IPS DF 4.7 (cell line): ENCODE results near the gene TMEM88.
"Not testable (repeated sequence)": the region's sequence is repeated elsewhere in the genome, so short reads cannot be mapped to it uniquely, and the experiment has no call there.

Experiments used
- DNase-seq: peaks from one replicate; pipeline ENCODE4 v3.0.0-alpha.2; 2013; ENCODE audit warnings: low spot score; ENCODE audit errors: extremely low read depth

Gene TMEM88

DNA sequence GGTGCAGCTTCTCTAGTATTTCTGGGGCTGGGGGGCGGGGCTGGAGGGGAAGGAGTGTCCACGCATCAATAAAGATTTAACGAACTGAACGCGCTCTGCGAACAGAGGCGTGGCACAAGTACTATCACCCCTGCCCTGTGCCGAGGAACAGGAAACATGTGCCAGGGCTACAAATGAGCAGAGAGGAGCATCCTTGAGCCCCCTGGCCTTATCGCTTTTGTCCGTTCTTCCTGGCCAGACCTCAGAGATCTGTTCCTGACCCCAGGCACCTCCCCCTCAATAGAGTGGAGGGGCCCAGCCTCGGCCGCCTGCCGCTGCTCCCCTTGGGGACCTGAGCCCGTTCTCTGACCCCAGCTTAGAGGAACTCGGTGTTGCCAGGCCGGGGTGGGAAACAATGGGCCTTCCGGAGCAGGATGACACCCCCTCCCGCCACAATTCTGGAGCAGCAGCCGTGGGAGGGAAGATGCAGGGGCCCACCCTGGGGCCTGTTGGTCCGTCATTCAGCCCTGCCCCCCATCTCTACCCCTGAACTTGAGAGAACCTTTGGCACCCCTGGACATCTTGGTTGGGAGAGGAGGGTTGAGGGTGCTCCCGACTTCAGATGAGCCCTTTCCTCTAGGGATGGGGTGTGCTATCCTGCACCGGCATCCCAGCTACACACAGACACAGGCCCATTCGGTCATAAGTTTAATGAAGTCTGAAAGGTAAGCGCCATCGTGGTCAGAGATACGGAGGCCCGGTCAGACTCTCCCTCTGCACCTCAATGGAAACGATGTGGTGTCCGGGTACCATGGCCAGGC lies 1.3 kb downstream of the TMEM88 start:
- no peak for DNase-seq

DNA sequence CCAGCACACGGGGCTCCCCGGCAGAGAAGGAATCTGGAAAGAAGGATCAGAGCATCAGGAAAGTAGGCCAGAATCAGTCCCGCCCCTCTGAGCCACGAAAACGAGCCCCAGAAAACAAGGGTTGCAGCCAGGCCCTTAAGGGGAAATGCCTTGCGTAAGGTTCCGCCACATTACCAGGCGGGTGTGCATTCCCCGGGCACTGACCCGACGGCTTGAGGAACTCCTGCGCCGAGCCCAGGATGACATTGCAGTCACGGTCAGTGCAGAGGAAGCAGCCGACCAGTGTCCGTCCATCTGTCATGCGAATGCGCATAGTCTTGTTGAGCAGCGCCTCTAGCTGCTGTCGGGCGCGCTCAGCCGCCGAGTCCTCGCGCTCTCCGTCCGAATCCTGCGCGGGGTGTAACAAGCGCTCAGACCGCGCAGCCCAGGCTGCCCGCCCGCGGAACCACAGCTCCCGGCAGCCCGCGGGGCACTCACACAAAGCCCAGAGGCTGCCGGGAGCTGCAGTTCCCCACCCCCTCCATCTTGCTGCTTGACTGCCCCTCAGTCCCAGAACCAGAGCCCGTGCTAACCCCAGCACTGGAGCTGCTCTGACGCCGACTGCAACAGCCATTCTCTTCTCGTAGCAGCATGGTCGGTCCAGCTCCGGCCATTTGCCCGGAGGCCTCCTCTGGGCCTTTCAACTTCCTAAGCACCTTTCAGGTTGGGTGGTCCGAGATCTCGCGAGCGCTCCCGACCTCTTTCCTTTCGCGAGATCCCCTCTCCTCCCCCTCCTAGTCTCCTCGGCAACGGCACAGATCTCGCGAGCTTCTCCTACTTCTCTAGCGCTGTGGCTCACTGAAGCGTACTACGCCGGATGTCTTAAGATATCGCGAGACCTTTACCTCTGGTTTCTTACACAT lies 2.2 kb downstream of the TMEM88 start, which contains the start of gene NAA38:
Gene NAA38, minus strand, starts transcription at position 749 of the 902 bp plus-strand sequence. Its CDS starts 96 bp downstream, at position 653.
- DNase-seq, result no peak

DNA sequence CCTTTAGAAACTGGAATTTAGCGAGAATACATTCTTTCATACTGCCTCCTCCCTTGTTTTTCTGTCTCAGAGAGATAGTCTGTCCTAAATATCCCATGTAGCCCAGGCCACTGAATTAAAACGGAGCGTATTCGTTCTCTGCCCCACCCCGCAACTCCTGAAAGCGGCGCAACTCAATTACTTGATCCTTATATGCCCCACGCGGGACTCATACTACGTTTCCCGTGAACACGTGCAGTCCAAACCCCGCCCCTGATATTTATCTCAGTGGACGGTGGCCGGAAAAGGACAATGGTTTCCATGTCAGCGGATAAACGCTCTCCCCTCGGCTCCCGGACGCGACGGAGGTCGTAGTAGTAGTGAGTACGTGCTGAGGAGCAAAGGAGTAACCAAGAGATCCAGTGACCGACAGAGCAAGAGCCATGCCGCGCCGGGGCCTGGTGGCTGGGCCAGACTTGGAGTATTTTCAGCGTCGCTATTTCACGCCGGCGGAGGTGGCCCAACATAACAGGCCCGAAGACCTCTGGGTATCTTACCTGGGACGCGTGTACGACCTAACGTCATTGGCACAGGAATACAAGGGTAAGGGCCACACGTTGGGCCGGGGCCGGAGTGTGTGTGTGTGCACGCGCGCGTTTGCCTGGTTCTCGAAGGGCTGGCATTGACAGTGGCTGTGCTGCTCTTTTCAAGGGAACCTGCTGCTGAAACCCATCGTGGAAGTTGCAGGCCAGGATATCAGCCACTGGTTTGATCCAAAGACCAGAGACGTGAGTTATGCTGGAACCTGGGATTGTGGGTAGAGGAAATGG lies 3.1 kb downstream of the TMEM88 start, which contains the start of gene CYB5D1:
Gene CYB5D1, plus strand, starts transcription at position 291 of the 809 bp plus-strand sequence. Its CDS starts 132 bp downstream, at position 423.
- DNase-seq, result no peak

DNA sequence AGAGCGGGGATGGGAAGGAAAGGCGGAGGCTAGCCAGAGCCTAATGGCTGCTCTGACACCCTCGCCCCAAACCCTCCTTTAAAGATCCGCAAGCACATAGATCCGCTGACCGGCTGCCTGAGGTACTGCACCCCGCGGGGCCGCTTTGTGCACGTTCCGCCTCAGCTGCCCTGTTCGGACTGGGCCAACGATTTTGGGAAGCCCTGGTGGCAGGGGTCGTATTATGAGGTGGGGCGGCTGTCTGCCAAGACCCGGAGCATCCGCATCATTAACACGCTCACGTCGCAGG lies 3.6 kb downstream of the TMEM88 start:
- DNase-seq, result no peak

DNA sequence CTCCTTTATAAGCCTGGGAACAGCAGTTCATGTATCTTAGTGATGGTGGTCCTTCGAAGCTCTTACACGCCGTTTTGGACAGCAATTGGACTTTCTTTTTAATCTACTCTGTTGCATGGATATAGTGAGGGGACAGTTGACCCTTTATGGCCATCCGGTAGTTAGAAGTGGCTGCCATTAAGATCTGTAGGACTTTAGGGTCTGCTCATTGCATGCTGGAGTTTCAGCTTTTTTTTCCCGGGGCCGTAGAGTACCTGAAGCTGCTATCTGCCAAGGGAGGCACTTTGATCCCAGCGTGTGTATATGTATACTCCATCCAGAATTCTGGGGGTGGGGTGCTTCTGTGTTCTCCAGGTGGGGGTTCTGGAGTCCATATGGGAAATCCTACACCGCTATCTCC lies 4.2 kb downstream of the TMEM88 start:
- DNase-seq, result no peak

DNA sequence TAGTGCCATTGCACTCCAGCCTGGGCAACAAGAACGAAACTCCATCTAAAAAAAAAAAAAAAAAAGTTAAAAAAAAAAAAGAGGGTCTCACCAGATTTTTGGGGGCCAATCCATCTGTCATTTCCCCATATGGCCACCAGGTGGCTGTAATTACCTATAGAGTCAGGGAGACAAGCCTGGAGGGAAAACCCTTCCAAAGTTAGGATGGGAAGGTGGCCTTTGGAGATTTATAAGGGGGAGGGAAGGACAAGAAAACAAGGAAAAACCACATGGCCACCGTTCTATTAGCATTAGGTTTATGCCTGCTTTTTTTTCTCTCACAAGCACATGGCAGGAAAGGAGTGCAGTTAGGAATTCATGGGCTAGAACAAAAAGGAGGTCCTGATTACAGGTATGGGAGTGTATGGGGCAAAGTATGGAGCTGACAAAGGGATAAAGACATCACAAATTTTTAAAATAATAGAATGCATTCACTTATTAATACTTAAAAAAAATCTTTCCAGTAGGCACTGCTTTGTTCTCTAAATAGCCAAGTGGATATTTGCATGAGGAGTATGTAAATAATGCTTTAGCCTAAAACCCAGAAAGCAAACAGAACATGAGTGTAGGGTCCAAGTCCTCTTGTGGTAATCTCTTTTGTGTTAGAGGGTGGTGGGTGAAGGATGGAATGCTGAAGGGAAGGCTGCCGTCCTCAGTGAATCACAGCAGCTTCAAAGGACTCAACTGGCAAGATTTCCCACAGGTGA lies 8.0 kb downstream of the TMEM88 start:
- no peak for DNase-seq

DNA sequence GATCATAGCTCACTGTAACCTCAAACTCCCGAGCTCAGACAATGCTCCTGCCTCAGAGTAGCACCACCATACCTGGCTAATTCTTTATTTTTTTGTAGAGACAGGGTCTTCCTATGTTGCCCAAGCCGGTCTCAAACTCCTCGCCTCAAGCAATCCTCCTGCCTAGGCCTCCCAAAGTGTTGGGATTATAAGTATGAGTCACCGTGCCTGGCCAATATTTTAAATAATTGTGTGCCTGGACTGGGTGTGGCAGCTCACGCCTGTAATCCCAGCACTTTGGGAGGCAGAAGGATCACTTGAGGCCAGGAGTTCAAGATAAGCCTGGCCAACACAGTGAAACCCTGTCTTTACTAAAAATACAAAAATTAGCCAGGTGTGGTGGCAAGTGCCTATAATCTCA lies 9.5 kb downstream of the TMEM88 start:
- DNase-seq, result not testable (repeated sequence)

DNA sequence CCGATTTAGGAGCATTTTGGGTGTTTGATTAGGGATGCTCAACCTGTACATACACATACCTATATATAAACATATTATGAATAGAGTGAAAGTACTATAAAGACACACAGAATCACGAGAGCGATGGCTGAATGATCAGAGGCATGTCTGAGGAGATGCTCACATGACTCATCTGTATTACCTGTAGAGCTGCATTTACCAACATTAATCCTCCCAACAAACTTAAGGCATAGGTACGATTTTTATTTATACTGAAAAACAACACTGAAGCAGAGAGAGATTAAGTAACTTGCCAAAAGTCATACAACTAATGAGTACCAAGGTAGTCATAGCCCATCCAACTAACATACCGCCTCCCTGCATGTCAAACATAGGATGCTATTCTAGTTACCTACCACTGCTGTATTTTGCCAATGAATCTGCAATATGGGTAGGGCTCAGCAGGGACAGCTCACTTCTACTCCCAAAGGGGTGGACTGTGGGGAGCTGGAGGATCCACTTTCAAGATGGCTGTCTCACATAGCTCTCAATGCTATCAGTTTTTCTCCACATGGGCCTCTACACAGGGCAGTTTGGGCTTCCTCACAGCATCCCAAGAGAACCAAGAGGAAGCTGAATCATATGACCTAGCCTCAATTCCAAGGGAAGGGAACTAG lies 10.3 kb downstream of the TMEM88 start:
- DNase-seq, result no peak

DNA sequence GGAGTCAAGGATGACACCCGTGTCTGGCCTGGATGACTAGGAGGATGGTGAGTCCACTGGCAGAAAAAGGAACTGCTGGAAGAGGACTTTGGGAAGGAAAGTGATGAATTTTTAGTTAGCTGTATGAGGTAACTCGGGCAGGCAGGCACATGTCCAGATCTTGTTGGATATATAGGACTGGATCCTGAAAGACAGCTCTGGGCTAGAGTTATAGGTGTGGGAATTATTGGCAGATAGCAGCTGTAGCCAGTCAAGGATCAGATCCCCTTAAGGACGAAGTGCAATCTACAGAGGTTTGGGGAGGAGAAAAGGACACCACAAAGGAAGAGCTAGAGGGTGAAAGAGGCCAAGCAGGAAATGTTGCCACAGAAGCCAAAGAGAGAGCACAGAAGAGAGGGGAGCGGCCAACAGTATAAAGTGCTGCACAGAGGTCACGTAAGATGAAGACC lies 13.0 kb downstream of the TMEM88 start:
- no peak for DNase-seq

DNA sequence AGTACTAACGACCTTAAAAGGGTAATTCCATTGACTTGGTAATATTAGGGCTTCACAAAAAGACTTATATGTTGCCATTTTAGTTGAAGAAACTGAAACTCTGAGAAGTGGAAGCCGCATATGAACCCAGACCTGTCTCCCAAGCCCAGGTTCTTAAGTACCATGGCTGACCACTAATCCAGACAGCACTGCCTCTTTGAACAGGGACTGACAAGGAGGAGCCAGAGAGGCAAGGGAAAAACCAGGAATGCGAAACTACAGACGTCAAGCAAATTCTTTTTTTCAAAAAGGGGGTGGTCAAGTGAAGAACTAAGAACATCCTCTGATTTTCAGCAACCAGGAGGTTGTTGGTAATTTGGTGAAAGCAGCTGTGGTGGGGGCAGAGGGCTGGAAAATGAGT lies 18.2 kb downstream of the TMEM88 start:
- DNase-seq, result no peak

DNA sequence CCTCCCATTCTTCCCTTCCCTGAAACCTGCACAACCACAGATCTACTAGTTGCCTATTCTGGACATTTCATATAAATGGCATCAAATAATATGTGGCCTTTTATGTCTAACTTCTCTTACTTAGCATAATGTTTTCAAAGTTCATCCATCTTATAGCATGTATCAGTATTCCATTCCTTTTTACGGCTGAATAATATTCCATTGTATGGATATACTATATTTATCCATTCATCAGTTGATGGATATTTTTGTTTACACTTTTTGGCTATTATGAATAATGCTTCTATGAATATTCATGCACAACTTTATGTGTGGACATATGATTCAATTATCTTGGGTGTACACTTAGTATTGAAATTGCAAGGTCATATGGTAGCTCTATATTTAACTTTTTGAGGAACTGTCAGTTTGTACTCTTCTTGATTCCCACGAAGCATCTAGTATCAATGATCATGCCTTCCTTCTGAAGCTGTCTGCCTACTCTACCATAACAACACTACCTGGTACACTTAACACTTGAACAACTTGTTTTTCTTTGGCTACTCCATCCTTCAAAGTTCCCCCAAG lies 21.0 kb downstream of the TMEM88 start:
- no peak for DNase-seq

DNA sequence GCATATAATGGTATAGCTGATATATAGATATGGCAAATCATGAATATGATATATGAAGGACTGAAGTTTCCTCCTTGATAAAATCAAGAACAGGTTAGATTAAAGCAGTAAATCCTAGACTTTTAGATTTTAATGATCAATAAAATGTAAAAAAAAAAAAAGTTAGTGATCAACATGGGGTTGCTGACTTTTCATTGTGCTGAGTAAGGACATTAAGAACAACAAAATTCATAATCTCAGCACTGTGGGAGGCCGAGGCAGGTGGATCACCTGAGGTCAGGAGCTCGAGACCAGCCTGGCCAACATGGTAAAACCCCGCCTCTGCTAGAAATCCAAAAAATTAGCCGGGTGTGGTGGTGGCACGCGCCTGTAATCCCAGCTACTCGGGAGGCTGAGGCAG lies 23.4 kb downstream of the TMEM88 start:
- DNase-seq, result no peak

DNA sequence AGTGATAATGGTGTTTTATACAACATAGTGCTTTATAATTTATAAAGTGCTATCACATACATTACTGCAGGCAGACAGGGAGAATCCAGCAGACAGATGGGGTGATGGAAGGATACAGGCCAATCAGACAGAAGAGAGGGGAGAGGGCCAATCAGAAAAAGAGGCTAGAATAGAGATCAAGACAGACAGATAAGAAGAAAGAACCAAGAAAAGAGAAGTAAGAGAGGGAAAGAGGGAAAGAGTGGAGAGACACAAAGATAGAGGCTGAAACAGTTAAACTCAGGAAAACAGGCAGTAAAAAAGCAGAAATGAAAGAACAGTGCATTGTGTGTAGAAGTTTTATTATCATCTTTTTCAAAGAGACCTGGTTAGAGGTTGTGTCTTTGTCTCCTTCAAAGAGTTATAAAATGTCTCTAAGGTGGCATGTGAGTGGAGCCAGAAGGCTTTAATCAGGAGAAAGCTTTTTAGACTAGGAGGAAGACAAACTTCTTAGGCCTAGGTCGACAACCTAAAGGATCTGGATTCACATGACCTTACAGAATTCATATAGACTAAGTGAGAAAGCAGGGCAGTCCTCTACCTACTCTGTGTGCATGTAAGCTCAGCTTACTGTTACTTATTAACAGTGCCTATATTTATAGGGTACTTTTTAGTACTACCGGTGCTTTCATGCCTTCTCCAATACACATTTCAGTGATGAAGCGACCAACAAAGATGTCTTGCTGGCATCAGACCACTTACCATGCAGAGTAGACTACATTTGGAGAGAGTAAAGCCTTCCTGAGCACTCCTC lies 25.4 kb downstream of the TMEM88 start:
- no peak for DNase-seq

DNA sequence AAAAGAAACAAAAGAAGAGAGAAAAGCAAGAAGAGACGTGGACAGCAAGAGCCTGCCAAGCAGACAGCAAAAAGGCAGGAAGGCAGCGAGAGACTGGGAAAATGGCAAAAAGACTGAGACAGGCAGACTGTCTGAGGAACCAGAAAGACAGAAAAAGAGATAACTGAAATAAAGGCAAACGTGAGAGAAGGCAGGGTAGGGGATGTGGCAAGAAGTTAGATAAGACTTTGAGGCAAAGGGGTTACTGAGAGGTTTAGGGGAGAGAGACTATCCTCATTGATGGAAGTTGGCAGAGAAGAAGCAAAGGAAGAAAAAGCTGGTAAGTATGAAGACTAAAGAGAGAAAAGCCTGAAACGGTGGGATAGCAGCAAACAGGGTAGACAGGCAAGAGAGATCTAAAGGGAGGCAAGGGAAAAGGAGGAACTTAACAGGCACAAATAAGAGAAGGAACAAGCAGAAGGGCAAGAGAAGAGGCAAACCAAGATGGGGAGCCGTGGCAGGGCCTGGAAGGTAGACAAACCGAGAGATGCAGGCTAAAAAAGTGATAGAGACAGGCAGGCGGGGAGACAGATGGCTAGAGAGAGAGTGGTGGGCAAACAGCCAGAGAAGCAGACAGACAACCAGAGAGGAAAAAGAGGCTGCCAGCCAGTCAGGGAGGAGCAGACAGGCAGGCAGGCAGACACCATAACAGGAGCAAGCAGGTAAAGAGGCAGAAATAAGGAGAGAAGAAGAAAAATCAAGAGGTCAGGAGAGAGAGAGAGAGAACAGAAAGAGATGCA lies 26.6 kb downstream of the TMEM88 start:
- no peak for DNase-seq

DNA sequence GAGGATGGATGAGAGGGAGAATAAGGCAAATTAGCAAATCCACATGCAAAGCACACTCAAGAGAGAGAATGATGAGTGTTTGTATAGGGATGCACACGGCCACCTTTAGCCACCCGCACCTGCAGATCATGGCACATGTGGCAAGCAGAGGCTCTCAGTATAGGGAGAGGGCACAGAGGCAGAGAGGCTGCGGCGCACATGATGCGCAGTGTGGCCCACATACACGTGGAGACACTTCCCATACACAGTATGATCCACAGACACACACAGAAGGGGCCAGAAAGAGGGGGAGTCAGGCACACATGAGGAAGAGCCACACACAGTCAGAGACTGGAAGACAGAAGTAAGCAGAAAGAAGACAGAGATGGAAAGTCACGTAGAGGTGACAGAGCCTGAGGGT lies 27.2 kb downstream of the TMEM88 start:
- no peak for DNase-seq

DNA sequence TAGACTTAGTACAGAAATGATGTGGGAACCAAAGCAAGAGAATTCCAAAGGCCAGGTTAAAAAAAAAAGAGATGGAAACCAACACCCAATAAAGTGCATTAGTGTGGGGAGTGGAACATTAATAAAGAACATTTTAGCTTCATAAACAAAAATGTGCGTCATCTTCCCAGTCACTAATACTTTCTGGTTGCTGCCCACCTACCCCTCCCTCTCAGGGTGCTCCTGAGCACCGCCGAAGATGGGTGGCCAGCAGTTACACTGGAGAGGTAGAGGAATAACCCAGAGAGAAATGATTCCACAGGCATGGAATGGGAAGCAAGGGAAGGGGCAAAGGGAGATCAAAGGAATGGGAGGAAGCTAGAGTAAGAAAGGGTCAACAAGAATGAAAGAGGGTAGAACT lies 27.8 kb downstream of the TMEM88 start:
- DNase-seq, result no peak

DNA sequence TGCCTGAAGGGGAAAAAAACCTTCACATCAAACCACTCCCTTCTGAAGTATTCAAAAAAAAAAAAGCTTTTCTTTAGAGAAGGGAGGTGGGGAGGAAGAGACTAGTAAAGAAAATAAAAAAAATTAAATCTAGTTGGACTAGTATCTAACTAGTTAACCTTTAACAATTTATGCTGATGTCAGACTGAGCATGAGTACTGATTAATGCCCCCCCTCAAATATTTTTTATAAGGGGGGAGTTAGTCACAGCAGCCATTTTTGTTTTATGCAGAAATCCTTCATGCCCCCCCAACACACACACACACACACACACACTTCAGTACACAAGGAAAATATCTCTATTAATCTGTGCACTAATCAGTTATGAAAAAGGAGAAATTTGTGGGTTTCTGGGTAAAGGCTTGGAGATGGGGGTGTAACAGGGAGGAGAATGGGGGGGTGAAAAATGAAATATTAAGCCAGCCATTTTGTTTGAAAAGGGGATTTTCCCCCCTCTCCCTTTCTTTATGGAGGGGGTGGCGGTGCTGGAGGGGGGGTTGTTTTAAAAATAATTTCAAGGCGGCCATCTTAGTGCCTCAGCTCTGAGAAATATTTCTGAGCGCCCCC lies 29.0 kb downstream of the TMEM88 start:
- DNase-seq, result no peak
